ENCODE measurements around the gene ENC1. TPM values are rescaled to one million over a fixed set of nuclear protein-coding genes. Genes with fewer than 3 reads are reported as not detected.
A peak's percentile ranks its signal among the peaks of the same experiment; 100 is the strongest.

Gene ENC1
- total RNA-seq, 1 donor from 2014 or later: 363 TPM

DNA sequence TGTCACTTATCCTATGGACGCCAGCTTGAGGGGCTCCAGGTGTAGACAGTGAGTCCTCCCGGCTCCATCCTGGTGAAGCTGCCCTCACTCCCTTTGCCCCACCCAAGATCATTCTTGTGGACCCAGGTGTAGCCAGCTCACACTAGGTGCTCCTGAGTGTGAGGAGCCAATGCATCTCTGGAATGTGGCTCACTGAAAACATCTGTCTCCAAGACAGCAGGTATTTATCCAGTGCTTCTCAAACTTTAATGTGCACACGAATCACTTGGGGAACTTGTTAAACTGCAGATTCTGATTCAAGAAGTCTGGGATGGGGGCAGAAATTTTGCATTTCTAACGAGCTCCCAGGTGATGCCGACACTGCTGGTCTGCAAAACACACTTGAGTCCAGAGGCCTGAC is 13.5 kb upstream of the ENC1 start:
- Mint-ChIP-seq H3K27ac (ENCODE audit: unreplicated experiment) (no peak overlapping the region), H3K4me3 (ENCODE audit: unreplicated experiment) (no peak overlapping the region), H3K36me3 (ENCODE audit: low read depth, unreplicated experiment) (no peaks in the 10 kb centered on the region), H3K4me1 (ENCODE audit: low read depth, unreplicated experiment) (peaks cover 6% of the 10 kb centered on the region), H3K9me3 (ENCODE audit: unreplicated experiment) (peaks cover 2% of the 10 kb centered on the region), H3K27me3 (ENCODE audit: low read depth, unreplicated experiment) (no peaks in the 10 kb centered on the region)
- H3K36me3 ChIP-seq (ENCODE audit: insufficient read depth, low read length): no peaks in the 10 kb centered on the region
- no peak overlapping the region for H3K4me2 ChIP-seq (ENCODE audit: low read length)
- TF ChIP-seq EZH2 (IDR thresholded peaks at IDR 0.05; ENCODE audit: insufficient read depth, low read length): no peak
- TF ChIP-seq, protein P1, sequence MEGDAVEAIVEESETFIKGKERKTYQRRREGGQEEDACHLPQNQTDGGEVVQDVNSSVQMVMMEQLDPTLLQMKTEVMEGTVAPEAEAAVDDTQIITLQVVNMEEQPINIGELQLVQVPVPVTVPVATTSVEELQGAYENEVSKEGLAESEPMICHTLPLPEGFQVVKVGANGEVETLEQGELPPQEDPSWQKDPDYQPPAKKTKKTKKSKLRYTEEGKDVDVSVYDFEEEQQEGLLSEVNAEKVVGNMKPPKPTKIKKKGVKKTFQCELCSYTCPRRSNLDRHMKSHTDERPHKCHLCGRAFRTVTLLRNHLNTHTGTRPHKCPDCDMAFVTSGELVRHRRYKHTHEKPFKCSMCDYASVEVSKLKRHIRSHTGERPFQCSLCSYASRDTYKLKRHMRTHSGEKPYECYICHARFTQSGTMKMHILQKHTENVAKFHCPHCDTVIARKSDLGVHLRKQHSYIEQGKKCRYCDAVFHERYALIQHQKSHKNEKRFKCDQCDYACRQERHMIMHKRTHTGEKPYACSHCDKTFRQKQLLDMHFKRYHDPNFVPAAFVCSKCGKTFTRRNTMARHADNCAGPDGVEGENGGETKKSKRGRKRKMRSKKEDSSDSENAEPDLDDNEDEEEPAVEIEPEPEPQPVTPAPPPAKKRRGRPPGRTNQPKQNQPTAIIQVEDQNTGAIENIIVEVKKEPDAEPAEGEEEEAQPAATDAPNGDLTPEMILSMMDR (IDR thresholded peaks at IDR 0.05; ENCODE audit: insufficient read depth, low read depth, low read length): no peak
- no peaks in the 10 kb centered on the region for H3K79me2 ChIP-seq (ENCODE audit: insufficient read depth, low read length)
- no peak overlapping the region for H3K4me3 ChIP-seq (ENCODE audit: insufficient read depth, low read depth, low read length)
- H3K9ac ChIP-seq (ENCODE audit: low read length): no peak overlapping the region
- peaks cover 3% of the 10 kb centered on the region for H3K4me1 ChIP-seq (ENCODE audit: insufficient read depth, low read length)
- H3K9me3 ChIP-seq (ENCODE audit: insufficient read depth, low read depth, low read length): no peaks in the 10 kb centered on the region
- no peak overlapping the region for H2AFZ ChIP-seq (ENCODE audit: low read depth, low read length)
- DNase-seq (ENCODE audit: low read depth) (no peak), FAIRE-seq (no peak)
- H4K20me1 ChIP-seq (ENCODE audit: insufficient read depth, low read length): no peaks in the 10 kb centered on the region
- H3K27ac ChIP-seq (ENCODE audit: low read depth, low read length): no peak overlapping the region
- no peaks in the 10 kb centered on the region for H3K27me3 ChIP-seq (ENCODE audit: insufficient read depth, low read length)

DNA sequence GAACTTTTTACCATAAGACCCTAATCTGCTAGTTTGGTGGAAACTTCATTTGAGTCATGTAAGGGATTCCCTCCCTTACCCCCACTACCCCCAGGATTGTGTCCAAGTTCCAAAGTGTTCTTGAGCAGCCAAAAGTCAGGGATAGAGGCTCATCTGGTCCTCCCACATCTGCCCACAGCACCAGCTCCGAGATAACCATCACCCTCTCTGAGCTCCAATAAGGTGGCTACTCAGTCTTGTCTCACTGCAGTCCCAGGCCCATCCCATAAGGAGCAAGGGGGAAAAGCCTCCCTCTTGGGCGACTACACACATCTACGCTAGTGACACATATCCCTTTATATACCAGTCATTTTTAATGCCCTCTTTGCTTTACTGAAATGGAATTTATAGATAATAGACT is 12.0 kb upstream of the ENC1 start:
- Mint-ChIP-seq H3K9me3 (ENCODE audit: unreplicated experiment) (peaks cover 2% of the 10 kb centered on the region), H3K36me3 (ENCODE audit: low read depth, unreplicated experiment) (no peaks in the 10 kb centered on the region), H3K27ac (ENCODE audit: unreplicated experiment) (peak overlapping the region; percentile 41), H3K4me1 (ENCODE audit: low read depth, unreplicated experiment) (peaks cover 19% of the 10 kb centered on the region), H3K4me3 (ENCODE audit: unreplicated experiment) (no peak overlapping the region), H3K27me3 (ENCODE audit: low read depth, unreplicated experiment) (no peaks in the 10 kb centered on the region)
- H2AFZ ChIP-seq (ENCODE audit: low read depth, low read length): no peak overlapping the region
- H3K4me3 ChIP-seq (ENCODE audit: insufficient read depth, low read depth, low read length): no peak overlapping the region
- H3K79me2 ChIP-seq (ENCODE audit: insufficient read depth, low read length): no peaks in the 10 kb centered on the region
- H3K9me3 ChIP-seq (ENCODE audit: insufficient read depth, low read depth, low read length): no peaks in the 10 kb centered on the region
- no peak for FAIRE-seq
- no peak overlapping the region for H3K27ac ChIP-seq (ENCODE audit: low read depth, low read length)
- TF ChIP-seq, protein P1 (IDR thresholded peaks at IDR 0.05; ENCODE audit: insufficient read depth, low read depth, low read length): no peak
- TF ChIP-seq EZH2 (IDR thresholded peaks at IDR 0.05; ENCODE audit: insufficient read depth, low read length): no peak
- H4K20me1 ChIP-seq (ENCODE audit: insufficient read depth, low read length): no peaks in the 10 kb centered on the region
- H3K4me2 ChIP-seq (ENCODE audit: low read length): no peak overlapping the region
- H3K4me1 ChIP-seq (ENCODE audit: insufficient read depth, low read length): peaks cover 5% of the 10 kb centered on the region
- H3K36me3 ChIP-seq (ENCODE audit: insufficient read depth, low read length): no peaks in the 10 kb centered on the region
- no peak for DNase-seq (ENCODE audit: low read depth)
- no peak overlapping the region for H3K9ac ChIP-seq (ENCODE audit: low read length)
- no peaks in the 10 kb centered on the region for H3K27me3 ChIP-seq (ENCODE audit: insufficient read depth, low read length)

DNA sequence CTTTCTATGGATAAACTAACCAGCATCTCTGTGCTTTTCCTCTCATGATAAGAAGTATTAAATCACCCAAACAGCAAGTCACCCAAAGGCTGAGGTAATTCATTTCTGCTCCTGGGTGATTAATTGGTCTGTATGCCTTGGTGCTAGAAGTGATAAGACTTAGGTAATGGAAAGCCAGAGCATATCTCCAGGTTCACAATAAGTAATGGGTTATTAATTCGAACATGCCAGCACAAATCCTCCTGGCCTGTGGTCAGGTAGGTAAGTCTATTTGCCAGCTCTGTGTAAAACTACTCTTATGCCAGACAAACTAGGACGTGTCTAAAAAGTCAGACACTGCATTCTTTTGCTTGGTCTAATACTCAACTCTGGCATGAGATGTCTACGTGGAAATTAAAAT is 11.2 kb upstream of the ENC1 start:
- Mint-ChIP-seq H3K4me3 (ENCODE audit: unreplicated experiment) (no peak overlapping the region), H3K36me3 (ENCODE audit: low read depth, unreplicated experiment) (no peaks in the 10 kb centered on the region), H3K27me3 (ENCODE audit: low read depth, unreplicated experiment) (no peaks in the 10 kb centered on the region), H3K9me3 (ENCODE audit: unreplicated experiment) (peaks cover 2% of the 10 kb centered on the region), H3K27ac (ENCODE audit: unreplicated experiment) (no peak overlapping the region), H3K4me1 (ENCODE audit: low read depth, unreplicated experiment) (peaks cover 24% of the 10 kb centered on the region)
- no peaks in the 10 kb centered on the region for H3K79me2 ChIP-seq (ENCODE audit: insufficient read depth, low read length)
- no peak overlapping the region for H2AFZ ChIP-seq (ENCODE audit: low read depth, low read length)
- no peaks in the 10 kb centered on the region for H3K36me3 ChIP-seq (ENCODE audit: insufficient read depth, low read length)
- FAIRE-seq (no peak), DNase-seq (ENCODE audit: low read depth) (peak; percentile 73)
- peaks cover 12% of the 10 kb centered on the region for H3K4me1 ChIP-seq (ENCODE audit: insufficient read depth, low read length)
- no peak overlapping the region for H3K9ac ChIP-seq (ENCODE audit: low read length)
- H4K20me1 ChIP-seq (ENCODE audit: insufficient read depth, low read length): no peaks in the 10 kb centered on the region
- no peak overlapping the region for H3K27ac ChIP-seq (ENCODE audit: low read depth, low read length)
- H3K4me3 ChIP-seq (ENCODE audit: insufficient read depth, low read depth, low read length): no peak overlapping the region
- TF ChIP-seq EZH2 (IDR thresholded peaks at IDR 0.05; ENCODE audit: insufficient read depth, low read length): no peak
- TF ChIP-seq, protein P1 (IDR thresholded peaks at IDR 0.05; ENCODE audit: insufficient read depth, low read depth, low read length): no peak
- no peaks in the 10 kb centered on the region for H3K9me3 ChIP-seq (ENCODE audit: insufficient read depth, low read depth, low read length)
- no peak overlapping the region for H3K4me2 ChIP-seq (ENCODE audit: low read length)
- no peaks in the 10 kb centered on the region for H3K27me3 ChIP-seq (ENCODE audit: insufficient read depth, low read length)
